GM12878 (cell line): ENCODE measurements around the gene TOMM40L. TPM values are rescaled to one million over a fixed set of nuclear protein-coding genes. Genes with fewer than 3 reads are reported as not detected.

Experiments
- IKZF2 ChIP-seq, 2 experiments: fragments of 450-650 bp; IDR thresholded peaks; 2 replicates each; pipeline ENCODE4 v1.6.1; 2017; ENCODE audit warnings: mild to moderate bottlenecking in 2 of 2, moderate library complexity in 2 of 2
- MAX ChIP-seq: IDR thresholded peaks from 2 replicates; pipeline ENCODE4 v1.6.1; 2012; ENCODE audit warnings: low read depth, low read length, improper control_type of control experiment
- NBN ChIP-seq: fragments of 450-650 bp; IDR thresholded peaks from 2 replicates; pipeline ENCODE4 v1.6.1; 2016
- NFYB ChIP-seq: IDR thresholded peaks from 2 replicates; pipeline ENCODE4 v1.6.1; 2011; ENCODE audit warnings: low read depth, mild to moderate bottlenecking, low read length, improper control_type of control experiment, moderate library complexity; ENCODE audit not compliant: insufficient read depth
- PAX8 ChIP-seq: fragments of 450-650 bp; IDR thresholded peaks from 2 replicates; pipeline ENCODE4 v1.6.1; 2017; ENCODE audit warnings: mild to moderate bottlenecking, moderate library complexity
- SMARCA5 ChIP-seq: fragments of 450-650 bp; IDR thresholded peaks from 2 replicates; pipeline ENCODE4 v1.6.1; 2017; ENCODE audit warnings: mild to moderate bottlenecking
- SP1 ChIP-seq: IDR thresholded peaks from one replicate; pipeline ENCODE4 v1.6.1; 2011; ENCODE audit warnings: low read depth, low read length
- SUPT20H ChIP-seq: IDR thresholded peaks from 2 replicates; pipeline ENCODE4 v1.6.1; 2011; ENCODE audit warnings: low read depth, mild to moderate bottlenecking, low read length, moderate library complexity, borderline replicate concordance; ENCODE audit not compliant: control insufficient read depth
- TCF7 ChIP-seq: IDR thresholded peaks from 2 replicates; pipeline ENCODE4 v1.6.1; 2014; ENCODE audit warnings: antibody characterized with exemption, borderline replicate concordance
- YY1 ChIP-seq: IDR thresholded peaks from 2 replicates; pipeline ENCODE4 v1.6.1; 2011; ENCODE audit warnings: low read depth, mild to moderate bottlenecking, low read length
- ZNF274 ChIP-seq: IDR thresholded peaks from one replicate; pipeline ENCODE4 v1.8.0; 2011; ENCODE audit not compliant: insufficient read length, insufficient read depth
- ZNF384 ChIP-seq: IDR thresholded peaks from 2 replicates; pipeline ENCODE4 v1.6.1; 2012; ENCODE audit warnings: low read depth, mild to moderate bottlenecking, low read length, improper control_type of control experiment, borderline replicate concordance
- ZSCAN29 ChIP-seq: fragments of 450-650 bp; IDR thresholded peaks from 2 replicates; pipeline ENCODE4 v1.6.1; 2017; ENCODE audit warnings: mild to moderate bottlenecking, moderate library complexity
- polyA plus RNA-seq, 11 experiments: library from polyadenylated mRNA; depleted of rRNA in 4 of 11; unstranded in 6 of 11; stranded (reverse) in 5 of 11; fragments of >200 nt; fragmentation: Nextera tagmentation in 4 of 11; fragmentation: Illumina TruSeq in 1 of 11; extraction: Ambion mirVana in 4 of 11; extraction: Trizol in 1 of 11; gene quantifications; 1 replicate in 1 of 11; 2 replicates in 10 of 11; pipeline versions ENCODE4 v1.2.1 to v1.2.3, GENCODE V29; 2011 to 2016; ENCODE audit warnings: inconsistent platforms in 2 of 11, missing spikeins in 2 of 11, low read depth in 1 of 11
- total RNA-seq, 4 experiments: library from RNA; depleted of rRNA in 3 of 4; stranded (reverse); fragments of >200 nt in 3 of 4; fragmentation: Illumina TruSeq in 1 of 4; extraction: Trizol in 1 of 4; gene quantifications; 2 replicates each; pipeline versions ENCODE4 v1.2.1 to v1.2.3, GENCODE V29; 2013 to 2021
- TF ChIP-seq, protein P1 (sequence below): fragments of 450-650 bp; formaldehyde crosslinking; IDR thresholded peaks from 2 replicates; pipeline ENCODE4 v1.4.0; 2020; ENCODE audit warnings: mild to moderate bottlenecking, moderate library complexity
- TF ChIP-seq, protein P2 (sequence below): IDR thresholded peaks from 2 replicates; pipeline ENCODE4 v1.6.1; 2011; ENCODE audit warnings: borderline replicate concordance, low read depth, mild to moderate bottlenecking, moderate library complexity, mixed read lengths, low read length; ENCODE audit not compliant: insufficient read depth; ENCODE audit errors: extremely low read length
- TF ChIP-seq, protein P3 (sequence below): fragments of 450-650 bp; IDR thresholded peaks from 2 replicates; pipeline ENCODE4 v1.6.1; 2017; ENCODE audit warnings: mild to moderate bottlenecking, low read depth, inconsistent platforms; ENCODE audit not compliant: poor library complexity, severe bottlenecking

The TOMM40L gene
- total and polyA plus RNA-seq, 10 of the 15 experiments (the other 5 are each of a cell fraction or from before 2014, with no cell fraction given) = 5.9 to 21.6 (median 15.7) TPM

GRCh38 chr1:161227196-161227871 is 1.5 kb downstream of the TOMM40L start (continued):
- TF ChIP-seq, protein P1, sequence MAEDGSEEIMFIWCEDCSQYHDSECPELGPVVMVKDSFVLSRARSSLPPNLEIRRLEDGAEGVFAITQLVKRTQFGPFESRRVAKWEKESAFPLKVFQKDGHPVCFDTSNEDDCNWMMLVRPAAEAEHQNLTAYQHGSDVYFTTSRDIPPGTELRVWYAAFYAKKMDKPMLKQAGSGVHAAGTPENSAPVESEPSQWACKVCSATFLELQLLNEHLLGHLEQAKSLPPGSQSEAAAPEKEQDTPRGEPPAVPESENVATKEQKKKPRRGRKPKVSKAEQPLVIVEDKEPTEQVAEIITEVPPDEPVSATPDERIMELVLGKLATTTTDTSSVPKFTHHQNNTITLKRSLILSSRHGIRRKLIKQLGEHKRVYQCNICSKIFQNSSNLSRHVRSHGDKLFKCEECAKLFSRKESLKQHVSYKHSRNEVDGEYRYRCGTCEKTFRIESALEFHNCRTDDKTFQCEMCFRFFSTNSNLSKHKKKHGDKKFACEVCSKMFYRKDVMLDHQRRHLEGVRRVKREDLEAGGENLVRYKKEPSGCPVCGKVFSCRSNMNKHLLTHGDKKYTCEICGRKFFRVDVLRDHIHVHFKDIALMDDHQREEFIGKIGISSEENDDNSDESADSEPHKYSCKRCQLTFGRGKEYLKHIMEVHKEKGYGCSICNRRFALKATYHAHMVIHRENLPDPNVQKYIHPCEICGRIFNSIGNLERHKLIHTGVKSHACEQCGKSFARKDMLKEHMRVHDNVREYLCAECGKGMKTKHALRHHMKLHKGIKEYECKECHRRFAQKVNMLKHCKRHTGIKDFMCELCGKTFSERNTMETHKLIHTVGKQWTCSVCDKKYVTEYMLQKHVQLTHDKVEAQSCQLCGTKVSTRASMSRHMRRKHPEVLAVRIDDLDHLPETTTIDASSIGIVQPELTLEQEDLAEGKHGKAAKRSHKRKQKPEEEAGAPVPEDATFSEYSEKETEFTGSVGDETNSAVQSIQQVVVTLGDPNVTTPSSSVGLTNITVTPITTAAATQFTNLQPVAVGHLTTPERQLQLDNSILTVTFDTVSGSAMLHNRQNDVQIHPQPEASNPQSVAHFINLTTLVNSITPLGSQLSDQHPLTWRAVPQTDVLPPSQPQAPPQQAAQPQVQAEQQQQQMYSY = no peak
- TF ChIP-seq YY1 = 0 out of 2 replicates have a peak, but pooled peaks have one; percentile 65
- TF ChIP-seq IKZF2 (IDR thresholded peaks at IDR 0.05) = peak; percentile 53 to 57; a peak in 3 of 4 replicates
- no peak for TF ChIP-seq SP1
- TF ChIP-seq ZNF274 = no peak
- TF ChIP-seq ZNF384 = peak; percentile 29; the same call in 1 of the 2 replicates
- TF ChIP-seq, protein P2, sequence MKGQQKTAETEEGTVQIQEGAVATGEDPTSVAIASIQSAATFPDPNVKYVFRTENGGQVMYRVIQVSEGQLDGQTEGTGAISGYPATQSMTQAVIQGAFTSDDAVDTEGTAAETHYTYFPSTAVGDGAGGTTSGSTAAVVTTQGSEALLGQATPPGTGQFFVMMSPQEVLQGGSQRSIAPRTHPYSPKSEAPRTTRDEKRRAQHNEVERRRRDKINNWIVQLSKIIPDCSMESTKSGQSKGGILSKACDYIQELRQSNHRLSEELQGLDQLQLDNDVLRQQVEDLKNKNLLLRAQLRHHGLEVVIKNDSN = no peak
- TF ChIP-seq PAX8 = no peak
- no peak for TF ChIP-seq SUPT20H
- TF ChIP-seq, protein P3, sequence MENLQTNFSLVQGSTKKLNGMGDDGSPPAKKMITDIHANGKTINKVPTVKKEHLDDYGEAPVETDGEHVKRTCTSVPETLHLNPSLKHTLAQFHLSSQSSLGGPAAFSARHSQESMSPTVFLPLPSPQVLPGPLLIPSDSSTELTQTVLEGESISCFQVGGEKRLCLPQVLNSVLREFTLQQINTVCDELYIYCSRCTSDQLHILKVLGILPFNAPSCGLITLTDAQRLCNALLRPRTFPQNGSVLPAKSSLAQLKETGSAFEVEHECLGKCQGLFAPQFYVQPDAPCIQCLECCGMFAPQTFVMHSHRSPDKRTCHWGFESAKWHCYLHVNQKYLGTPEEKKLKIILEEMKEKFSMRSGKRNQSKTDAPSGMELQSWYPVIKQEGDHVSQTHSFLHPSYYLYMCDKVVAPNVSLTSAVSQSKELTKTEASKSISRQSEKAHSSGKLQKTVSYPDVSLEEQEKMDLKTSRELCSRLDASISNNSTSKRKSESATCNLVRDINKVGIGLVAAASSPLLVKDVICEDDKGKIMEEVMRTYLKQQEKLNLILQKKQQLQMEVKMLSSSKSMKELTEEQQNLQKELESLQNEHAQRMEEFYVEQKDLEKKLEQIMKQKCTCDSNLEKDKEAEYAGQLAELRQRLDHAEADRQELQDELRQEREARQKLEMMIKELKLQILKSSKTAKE = no peak
- TF ChIP-seq NFYB = no peak
- TF ChIP-seq SMARCA5 = peak; percentile 53; the same call in 1 of the 2 replicates
- TF ChIP-seq TCF7 = no peak
- TF ChIP-seq MAX = no peak
- TF ChIP-seq NBN = peak; percentile 70
- no peak for TF ChIP-seq ZSCAN29
- TF ChIP-seq, all 136 proteins: peak for 17
